GM23338 (cell line): ENCODE results near the gene CLIP2. TPM values are rescaled to one million over a fixed set of nuclear protein-coding genes. Genes with fewer than 3 reads are reported as not detected.

Source experiments
- ATAC-seq: fragments of 200-7000 bp; cut with Tn5 transposase; 3 replicates; pipeline ENCODE4 v1.9.1; 2020
- DNase-seq: peaks from one replicate; pipeline ENCODE4 v3.0.0-alpha.2; 2015; ENCODE audit warnings: low spot score
- H2AFZ ChIP-seq: fragments of 200-600 bp; sonication (generic); 2 replicates; pipeline ENCODE4 v1.8.0; 2016; ENCODE audit warnings: antibody characterized with exemption, mild to moderate bottlenecking, moderate library complexity
- H3F3A ChIP-seq: fragments of 200-600 bp; sonication (generic); replicated peaks from 2 replicates; pipeline ENCODE4 v1.8.0; 2017; ENCODE audit warnings: antibody characterized with exemption, mixed run types, low read depth
- H3K27ac ChIP-seq: fragments of 200-600 bp; sonication (generic); 2 replicates; pipeline ENCODE4 v1.6.1; 2016; ENCODE audit warnings: low read depth
- H3K27me3 ChIP-seq: fragments of 200-600 bp; sonication (generic); 2 replicates; pipeline ENCODE4 v1.8.0; 2016; ENCODE audit warnings: mild to moderate bottlenecking, mixed run types, moderate library complexity; ENCODE audit not compliant: insufficient read depth
- H3K36me3 ChIP-seq: fragments of 200-600 bp; sonication (generic); 2 replicates; pipeline ENCODE4 v1.8.0; 2016; ENCODE audit warnings: mild to moderate bottlenecking; ENCODE audit not compliant: insufficient read depth
- H3K4me1 ChIP-seq: fragments of 200-600 bp; sonication (generic); 2 replicates; pipeline ENCODE4 v1.8.0; 2016; ENCODE audit warnings: mild to moderate bottlenecking, moderate library complexity; ENCODE audit not compliant: insufficient read depth
- H3K4me2 ChIP-seq: fragments of 200-600 bp; sonication (generic); 2 replicates; pipeline ENCODE4 v1.7.1; 2017; ENCODE audit warnings: mixed run types
- H3K4me3 ChIP-seq: fragments of 200-600 bp; sonication (generic); 2 replicates; pipeline ENCODE4 v1.6.1; 2016; ENCODE audit warnings: mixed run types
- H3K79me2 ChIP-seq: fragments of 200-600 bp; sonication (generic); replicated peaks from 2 replicates; pipeline ENCODE4 v1.8.0; 2017; ENCODE audit warnings: mild to moderate bottlenecking; ENCODE audit not compliant: insufficient read depth
- H3K9me2 ChIP-seq: fragments of 200-600 bp; sonication (generic); 2 replicates; pipeline ENCODE4 v1.8.0; 2017; ENCODE audit not compliant: insufficient read depth
- H4K20me1 ChIP-seq: fragments of 200-600 bp; sonication (generic); replicated peaks from 2 replicates; pipeline ENCODE4 v1.8.0; 2017; ENCODE audit warnings: mild to moderate bottlenecking; ENCODE audit not compliant: insufficient read depth
- H3K27ac Mint-ChIP-seq: 2 replicates; pipeline ENCODE4 v1.8.0; 2020; ENCODE audit warnings: inconsistent platforms, mild to moderate bottlenecking, moderate library complexity, mixed read lengths
- H3K27me3 Mint-ChIP-seq: 3 replicates; pipeline ENCODE4 v1.8.0; 2022; ENCODE audit warnings: low read depth, mild to moderate bottlenecking, moderate library complexity, mixed read lengths, inconsistent platforms; ENCODE audit not compliant: insufficient read depth, poor library complexity
- H3K36me3 Mint-ChIP-seq: 3 replicates; pipeline ENCODE4 v1.8.0; 2021; ENCODE audit warnings: low read depth, mild to moderate bottlenecking, inconsistent platforms, moderate library complexity, mixed read lengths
- H3K4me1 Mint-ChIP-seq: 3 replicates; pipeline ENCODE4 v1.8.0; 2020; ENCODE audit warnings: mild to moderate bottlenecking, inconsistent platforms, mixed read lengths
- H3K4me3 Mint-ChIP-seq: 3 replicates; pipeline ENCODE4 v1.8.0; 2021; ENCODE audit warnings: moderate library complexity, mild to moderate bottlenecking, inconsistent platforms, mixed read lengths
- H3K9me3 Mint-ChIP-seq: 3 replicates; pipeline ENCODE4 v1.8.0; 2020; ENCODE audit warnings: moderate library complexity, mild to moderate bottlenecking, inconsistent platforms, mixed read lengths
- EZH2 ChIP-seq: fragments of 200-600 bp; sonication (generic); IDR thresholded peaks from one replicate; pipeline ENCODE4 v1.8.0; 2017; ENCODE audit warnings: antibody characterized with exemption, mild to moderate bottlenecking, low read depth; ENCODE audit not compliant: unreplicated experiment
- JUNB ChIP-seq: IDR thresholded peaks from one replicate; pipeline ENCODE4 v1.6.1; 2016; ENCODE audit warnings: antibody characterized with exemption; ENCODE audit not compliant: unreplicated experiment
- REST ChIP-seq: IDR thresholded peaks from one replicate; pipeline ENCODE4 v1.6.1; 2018; ENCODE audit warnings: antibody characterized with exemption; ENCODE audit not compliant: unreplicated experiment
- ZNF114 ChIP-seq: fragments of 250-450 bp; sonication (Bioruptor Pico); IDR thresholded peaks from 2 replicates; pipeline ENCODE4 v1.5.0; 2020; ENCODE audit warnings: mild to moderate bottlenecking, moderate library complexity
- ZNF462 ChIP-seq: fragments of 250-450 bp; sonication (Bioruptor Pico); IDR thresholded peaks from 2 replicates; pipeline ENCODE4 v1.5.0; 2020; ENCODE audit warnings: mild to moderate bottlenecking, moderate library complexity
- polyA plus RNA-seq: library from polyadenylated mRNA; unstranded; fragments of >200 nt; fragmentation: Nextera tagmentation; extraction: Ambion mirVana; gene quantifications from 2 replicates; pipeline ENCODE4 v1.2.1, GENCODE V29; 2016
- total RNA-seq: library from RNA; depleted of rRNA; stranded (reverse); fragments of >200 nt; shearing (Covaris generic); gene quantifications from 2 replicates; pipeline ENCODE4 v1.2.3, GENCODE V29; 2014

The CLIP2 gene
- total and polyA plus RNA-seq, 2 experiments from 2014 or later = 8.1 to 51.9 TPM

- Mint-ChIP-seq H3K4me3 (no peak overlapping the region), H3K9me3 (no peaks in the 10 kb centered on the region), H3K27me3 (peaks cover 12% of the 10 kb centered on the region), H3K27ac (no peak overlapping the region), H3K36me3 (no peaks in the 10 kb centered on the region), H3K4me1 (peaks cover 35% of the 10 kb centered on the region)
- Histone ChIP-seq H3K27ac (no peak overlapping the region), H3K79me2 (no peaks in the 10 kb centered on the region), H3K4me1 (peaks cover 16% of the 10 kb centered on the region), H3K4me3 (no peak overlapping the region), H4K20me1 (no peaks in the 10 kb centered on the region), H3K4me2 (no peak overlapping the region), H3F3A (peaks cover 7% of the 10 kb centered on the region; the same call in 1 of the 2 replicates), H2AFZ (no peak overlapping the region), H3K27me3 (no peaks in the 10 kb centered on the region), H3K9me2 (no peaks in the 10 kb centered on the region), H3K36me3 (no peaks in the 10 kb centered on the region)
- TF ChIP-seq EZH2 (no peak), JUNB (no peak), ZNF462 (CRISPR knock-in tag) (no peak), REST (no peak), ZNF114 (no peak)
- ATAC-seq = peak; percentile 58
- DNase-seq = peak; percentile 68
Measured at GRCh38 chr7:74282748-74283459, 6.3 kb upstream of the CLIP2 start.
